ENCODE measurements around the gene CFAP53.
A peak's percentile ranks its signal among the peaks of the same experiment; 100 is the strongest.

CFAP53 gene

GRCh38 chr18:50282521-50283335 lies 16.4 kb upstream of the CFAP53 start:
- peak overlapping the region; percentile 89 for H3K27ac ChIP-seq
- TF ChIP-seq CTCF (IDR thresholded peaks at IDR 0.05) (no peak), ZFX (IDR thresholded peaks at IDR 0.05; ENCODE audit: borderline replicate concordance) (no peak)

- H3K27ac ChIP-seq, result peak overlapping the region; percentile 89
- no peak for TF ChIP-seq ZFX (IDR thresholded peaks at IDR 0.05; ENCODE audit: borderline replicate concordance)
- no peak for TF ChIP-seq CTCF (IDR thresholded peaks at IDR 0.05)
Observed at GRCh38 chr18:50281972-50282520, 15.8 kb upstream of the CFAP53 start.

- H3K27ac ChIP-seq, result peak within 1 kb of the TSS; percentile 89
- TF ChIP-seq CTCF (IDR thresholded peaks at IDR 0.05), result peak; percentile 15; the same call in 1 of the 2 replicates
- no peak for TF ChIP-seq ZFX (IDR thresholded peaks at IDR 0.05; ENCODE audit: borderline replicate concordance)
Observed at GRCh38 chr18:50281295-50281971, 15.1 kb upstream of the CFAP53 start, which contains the start of gene MBD1. TSS of gene MBD1 (minus strand) at chr18:50281523. CDS start at chr18:50279992, 1,531 bp downstream.

GRCh38 chr18:50280707-50281294 lies 14.5 kb upstream of the CFAP53 start:
- no peak for TF ChIP-seq ZFX (IDR thresholded peaks at IDR 0.05; ENCODE audit: borderline replicate concordance)
- no peak for TF ChIP-seq CTCF (IDR thresholded peaks at IDR 0.05)
- H3K27ac ChIP-seq, result peak overlapping the region; percentile 89

GRCh38 chr18:50279752-50280151 lies 13.5 kb upstream of the CFAP53 start:
- H3K27ac ChIP-seq, result no peak overlapping the region
- TF ChIP-seq ZFX (IDR thresholded peaks at IDR 0.05; ENCODE audit: borderline replicate concordance) (no peak), CTCF (IDR thresholded peaks at IDR 0.05) (no peak)

GRCh38 chr18:50277942-50278341 lies 11.6 kb upstream of the CFAP53 start:
- no peak overlapping the region for H3K27ac ChIP-seq
- TF ChIP-seq ZFX (IDR thresholded peaks at IDR 0.05; ENCODE audit: borderline replicate concordance) (no peak), CTCF (IDR thresholded peaks at IDR 0.05) (no peak)
